ENCODE data around the gene ACSS1. TPM values are rescaled to one million over a fixed set of nuclear protein-coding genes. Genes with fewer than 3 reads are reported as not detected.

The ACSS1 gene
- total RNA-seq, 1 donor from 2014 or later: 0.27 TPM

GRCh38 chr20:25030649-25031207, 27.2 kb downstream of the ACSS1 start:
- DNase-seq (ENCODE audit: low read depth): no peak
- no peak overlapping the region for H3K4me3 Mint-ChIP-seq (ENCODE audit: unreplicated experiment)
- no peaks in the 10 kb centered on the region for H3K36me3 Mint-ChIP-seq (ENCODE audit: low read depth, unreplicated experiment)
- no peaks in the 10 kb centered on the region for H3K4me1 Mint-ChIP-seq (ENCODE audit: low read depth, unreplicated experiment)
- H3K4me3 ChIP-seq (ENCODE audit: insufficient read depth, low read depth, low read length): no peak overlapping the region
- H2AFZ ChIP-seq (ENCODE audit: low read depth, low read length): no peak overlapping the region
- TF ChIP-seq EZH2 (IDR thresholded peaks at IDR 0.05; ENCODE audit: insufficient read depth, low read length) (no peak), CTCF (IDR thresholded peaks at IDR 0.05; ENCODE audit: insufficient read depth, low read depth, low read length) (no peak)
- no peaks in the 10 kb centered on the region for H4K20me1 ChIP-seq (ENCODE audit: insufficient read depth, low read length)
- H3K27ac ChIP-seq (ENCODE audit: low read depth, low read length): no peak overlapping the region
- H3K79me2 ChIP-seq (ENCODE audit: insufficient read depth, low read length): no peaks in the 10 kb centered on the region
- no peak overlapping the region for H3K9ac ChIP-seq (ENCODE audit: low read length)
- peaks cover 9% of the 10 kb centered on the region for H3K27me3 ChIP-seq (ENCODE audit: insufficient read depth, low read length)
- H3K4me2 ChIP-seq (ENCODE audit: low read length): no peak overlapping the region
- peaks cover 2% of the 10 kb centered on the region for H3K9me3 Mint-ChIP-seq (ENCODE audit: unreplicated experiment)
- no peaks in the 10 kb centered on the region for H3K36me3 ChIP-seq (ENCODE audit: insufficient read depth, low read length)
- no peak for FAIRE-seq
- no peaks in the 10 kb centered on the region for H3K9me3 ChIP-seq (ENCODE audit: insufficient read depth, low read depth, low read length)
- H3K27me3 Mint-ChIP-seq (ENCODE audit: low read depth, unreplicated experiment): peaks cover 51% of the 10 kb centered on the region
- H3K27ac Mint-ChIP-seq (ENCODE audit: unreplicated experiment): no peak overlapping the region
- peaks cover 8% of the 10 kb centered on the region for H3K4me1 ChIP-seq (ENCODE audit: insufficient read depth, low read length)

DNA sequence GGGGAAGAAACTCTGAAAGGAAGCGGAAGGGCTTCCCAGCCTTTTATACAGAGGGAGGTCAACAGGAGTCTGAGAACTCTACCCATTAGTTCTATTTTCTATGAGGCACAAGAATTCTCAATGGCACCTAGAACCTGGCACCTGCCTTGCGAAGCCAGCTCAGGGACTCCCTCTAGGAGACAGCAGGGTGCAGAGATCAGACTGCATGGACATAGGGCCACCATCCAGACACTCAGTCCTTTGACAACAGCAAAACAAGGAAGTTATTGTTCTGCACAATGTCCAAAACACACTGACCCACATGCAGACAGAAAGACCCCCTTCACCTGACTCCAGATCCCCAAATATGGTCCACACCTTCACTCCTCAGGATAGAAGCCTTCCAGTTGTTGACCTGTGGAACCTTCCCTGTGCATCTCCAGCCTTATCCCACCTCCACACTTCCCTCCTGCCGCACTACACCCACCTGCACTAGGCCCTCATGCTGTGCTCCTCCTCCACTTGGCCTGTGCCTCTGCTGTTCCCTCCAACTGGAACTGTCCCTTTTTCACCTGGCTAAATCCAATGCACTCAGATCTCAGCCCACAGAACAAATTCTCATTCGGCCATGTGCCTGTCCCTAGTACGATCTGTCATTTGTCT, 27.8 kb downstream of the ACSS1 start:
- Histone ChIP-seq H4K20me1 (ENCODE audit: insufficient read depth, low read length) (no peaks in the 10 kb centered on the region), H3K9ac (ENCODE audit: low read length) (no peak overlapping the region), H2AFZ (ENCODE audit: low read depth, low read length) (no peak overlapping the region), H3K27ac (ENCODE audit: low read depth, low read length) (no peak overlapping the region), H3K4me1 (ENCODE audit: insufficient read depth, low read length) (peaks cover 8% of the 10 kb centered on the region), H3K36me3 (ENCODE audit: insufficient read depth, low read length) (no peaks in the 10 kb centered on the region), H3K9me3 (ENCODE audit: insufficient read depth, low read depth, low read length) (no peaks in the 10 kb centered on the region), H3K4me2 (ENCODE audit: low read length) (no peak overlapping the region), H3K4me3 (ENCODE audit: insufficient read depth, low read depth, low read length) (no peak overlapping the region), H3K79me2 (ENCODE audit: insufficient read depth, low read length) (no peaks in the 10 kb centered on the region), H3K27me3 (ENCODE audit: insufficient read depth, low read length) (peaks cover 9% of the 10 kb centered on the region)
- FAIRE-seq (no peak), DNase-seq (ENCODE audit: low read depth) (no peak)
- H3K4me3 Mint-ChIP-seq (ENCODE audit: unreplicated experiment): no peak overlapping the region
- no peak overlapping the region for H3K27ac Mint-ChIP-seq (ENCODE audit: unreplicated experiment)
- H3K27me3 Mint-ChIP-seq (ENCODE audit: low read depth, unreplicated experiment): peaks cover 55% of the 10 kb centered on the region
- no peak for TF ChIP-seq EZH2 (IDR thresholded peaks at IDR 0.05; ENCODE audit: insufficient read depth, low read length)
- H3K9me3 Mint-ChIP-seq (ENCODE audit: unreplicated experiment): peaks cover 2% of the 10 kb centered on the region
- H3K36me3 Mint-ChIP-seq (ENCODE audit: low read depth, unreplicated experiment): no peaks in the 10 kb centered on the region
- no peaks in the 10 kb centered on the region for H3K4me1 Mint-ChIP-seq (ENCODE audit: low read depth, unreplicated experiment)

GRCh38 chr20:25025986-25026605, 31.8 kb downstream of the ACSS1 start:
- H3K9me3 Mint-ChIP-seq (ENCODE audit: unreplicated experiment): no peaks in the 10 kb centered on the region
- Histone ChIP-seq H3K36me3 (ENCODE audit: insufficient read depth, low read length) (no peaks in the 10 kb centered on the region), H3K9ac (ENCODE audit: low read length) (no peak overlapping the region), H3K27me3 (ENCODE audit: insufficient read depth, low read length) (peaks cover 3% of the 10 kb centered on the region), H3K9me3 (ENCODE audit: insufficient read depth, low read depth, low read length) (no peaks in the 10 kb centered on the region), H3K4me1 (ENCODE audit: insufficient read depth, low read length) (no peaks in the 10 kb centered on the region), H2AFZ (ENCODE audit: low read depth, low read length) (no peak overlapping the region), H3K4me3 (ENCODE audit: insufficient read depth, low read depth, low read length) (no peak overlapping the region), H4K20me1 (ENCODE audit: insufficient read depth, low read length) (no peaks in the 10 kb centered on the region), H3K27ac (ENCODE audit: low read depth, low read length) (no peak overlapping the region), H3K79me2 (ENCODE audit: insufficient read depth, low read length) (no peaks in the 10 kb centered on the region), H3K4me2 (ENCODE audit: low read length) (no peak overlapping the region)
- no peak overlapping the region for H3K27ac Mint-ChIP-seq (ENCODE audit: unreplicated experiment)
- no peaks in the 10 kb centered on the region for H3K36me3 Mint-ChIP-seq (ENCODE audit: low read depth, unreplicated experiment)
- TF ChIP-seq CTCF (IDR thresholded peaks at IDR 0.05; ENCODE audit: insufficient read depth, low read depth, low read length) (no peak), EZH2 (IDR thresholded peaks at IDR 0.05; ENCODE audit: insufficient read depth, low read length) (no peak)
- no peak overlapping the region for H3K4me3 Mint-ChIP-seq (ENCODE audit: unreplicated experiment)
- DNase-seq (ENCODE audit: low read depth) (no peak), FAIRE-seq (no peak)
- H3K27me3 Mint-ChIP-seq (ENCODE audit: low read depth, unreplicated experiment): peaks cover 48% of the 10 kb centered on the region
- no peaks in the 10 kb centered on the region for H3K4me1 Mint-ChIP-seq (ENCODE audit: low read depth, unreplicated experiment)

Measured in astrocyte (in vitro differentiated cells and primary cell).